ENCODE measurements around the gene CAVIN1. TPM values are rescaled to one million over a fixed set of nuclear protein-coding genes. Genes with fewer than 3 reads are reported as not detected.
"Not testable (repeated sequence)": the region's sequence is repeated elsewhere in the genome, so short reads cannot be mapped to it uniquely, and the experiment has no call there.

CAVIN1 gene
- total RNA-seq, 2 experiments from 2014 or later: 1.7 to 2.0 TPM

DNA sequence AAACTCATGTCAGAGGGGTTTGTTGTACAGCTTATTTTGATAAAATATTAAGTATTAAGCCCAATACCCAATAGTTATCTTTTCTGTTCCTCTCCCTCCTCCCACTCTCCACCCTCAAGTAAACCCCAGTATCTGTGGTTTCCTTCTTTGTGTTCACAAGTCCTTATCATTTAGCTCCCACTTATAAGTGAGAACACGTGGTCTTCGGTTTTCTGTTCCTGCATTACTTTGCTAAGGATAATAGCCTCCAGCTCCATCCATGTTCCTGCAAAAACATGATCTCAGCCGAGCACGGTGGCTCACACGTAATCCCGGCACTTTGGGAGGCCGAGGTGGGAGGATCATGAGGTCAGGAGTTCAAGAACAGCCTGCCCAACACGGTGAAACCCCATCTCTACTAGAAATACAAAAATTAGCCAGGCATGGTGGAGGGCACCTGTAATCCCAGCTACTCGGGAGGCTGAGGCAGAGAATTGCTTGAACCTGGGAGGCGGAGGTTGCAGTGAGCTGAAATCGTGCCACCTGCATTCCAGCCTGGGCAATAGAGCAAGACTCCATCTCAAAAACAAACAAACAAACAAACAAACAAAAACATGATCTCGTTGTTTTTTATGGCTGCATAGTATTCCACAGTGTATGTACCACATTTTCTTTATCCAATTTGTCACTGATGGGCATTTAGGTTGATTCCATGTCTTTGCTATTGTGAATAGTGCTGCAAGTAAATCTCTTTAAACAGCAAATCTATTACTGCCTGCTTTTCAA, 54.1 kb downstream of the CAVIN1 start:
- H3K9me3 Mint-ChIP-seq (ENCODE audit: insufficient read depth); H3K4me3 Mint-ChIP-seq; ATAC-seq; H3K27me3 Mint-ChIP-seq (ENCODE audit: low read depth); DNase-seq: not testable (repeated sequence)
- H3K27ac Mint-ChIP-seq: peak overlapping the region; percentile 46
- POLR2A ChIA-PET: interaction anchor here (0.8 kb wide), 1 partner anchor 10 kb away, joined by 3 read pairs; no protein-coding TSS in a partner anchor
- peaks cover 35% of the 10 kb centered on the region for H3K36me3 Mint-ChIP-seq (ENCODE audit: low read depth)
- H3K4me1 Mint-ChIP-seq (ENCODE audit: low read depth): peaks cover 51% of the 10 kb centered on the region
- CTCF ChIA-PET: interaction anchor here (1.1 kb wide), 1 partner anchor 32 kb away, joined by 3 read pairs; no protein-coding TSS in a partner anchor

GRCh38 chr17:42368310-42368709, 54.7 kb downstream of the CAVIN1 start:
- H3K27ac Mint-ChIP-seq; H3K9me3 Mint-ChIP-seq (ENCODE audit: insufficient read depth); ATAC-seq; H3K4me3 Mint-ChIP-seq; DNase-seq; H3K27me3 Mint-ChIP-seq (ENCODE audit: low read depth); CTCF ChIA-PET: not testable (repeated sequence)
- POLR2A ChIA-PET: interaction anchor here (0.8 kb wide), 1 partner anchor 11 kb away, joined by 3 read pairs; no protein-coding TSS in a partner anchor
- Mint-ChIP-seq H3K36me3 (ENCODE audit: low read depth) (peaks cover 36% of the 10 kb centered on the region), H3K4me1 (ENCODE audit: low read depth) (peaks cover 57% of the 10 kb centered on the region)

DNA sequence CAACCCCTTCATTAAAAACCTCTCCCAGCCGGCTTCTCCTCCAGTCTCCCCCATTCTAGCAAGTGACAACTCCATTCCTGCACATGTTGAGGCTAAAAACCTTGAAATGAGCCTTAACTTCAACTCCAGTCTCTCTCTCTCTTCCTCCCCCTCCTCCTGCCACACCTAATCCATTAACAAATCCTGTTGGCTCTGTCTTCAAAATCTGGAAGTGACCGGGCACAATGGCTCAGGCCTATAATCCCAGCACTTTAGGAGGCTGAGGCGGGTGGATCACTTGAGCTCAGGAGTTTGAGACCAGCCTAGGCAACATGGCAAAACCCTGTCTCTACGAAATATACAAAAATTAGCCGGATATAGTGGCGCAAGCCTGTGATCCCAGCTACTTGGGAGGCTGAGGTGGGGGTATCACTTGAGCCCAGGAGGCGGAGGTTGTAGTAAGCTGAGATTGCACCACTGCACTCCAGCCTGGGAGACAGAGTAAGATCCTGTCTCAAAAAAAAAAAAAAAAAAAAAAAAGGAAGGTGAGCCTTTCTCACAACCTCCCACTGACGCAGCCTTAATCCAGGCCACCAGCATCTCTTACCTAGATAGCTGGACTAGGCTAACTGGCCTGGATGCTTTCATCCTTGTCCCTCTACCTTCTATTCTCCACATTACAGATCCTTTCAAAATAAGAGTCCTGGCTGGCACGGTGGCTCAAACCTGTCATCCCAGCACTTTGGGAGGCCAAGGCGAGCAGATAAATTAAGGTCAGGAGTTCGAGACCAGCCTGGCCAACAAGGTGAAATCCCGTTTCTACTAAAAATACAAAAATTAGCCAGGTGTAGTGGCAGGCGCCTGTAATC, 56.7 kb downstream of the CAVIN1 start:
- POLR2A ChIA-PET: interaction anchor here (0.7 to 0.8 kb wide), 2 partner anchors 12 to 90 kb away, joined by 3 to 4 read pairs; partner anchors contain the start of gene STAT5B
- H3K36me3 Mint-ChIP-seq (ENCODE audit: low read depth): peaks cover 35% of the 10 kb centered on the region
- peaks cover 73% of the 10 kb centered on the region for H3K4me1 Mint-ChIP-seq (ENCODE audit: low read depth)
- CTCF ChIA-PET: interaction anchor here (1.6 kb wide), 1 partner anchor 43 kb away, joined by 4 read pairs; no protein-coding TSS in a partner anchor
- not testable (repeated sequence) for H3K4me3 Mint-ChIP-seq; H3K9me3 Mint-ChIP-seq (ENCODE audit: insufficient read depth); H3K27ac Mint-ChIP-seq; DNase-seq; H3K27me3 Mint-ChIP-seq (ENCODE audit: low read depth); ATAC-seq

DNA sequence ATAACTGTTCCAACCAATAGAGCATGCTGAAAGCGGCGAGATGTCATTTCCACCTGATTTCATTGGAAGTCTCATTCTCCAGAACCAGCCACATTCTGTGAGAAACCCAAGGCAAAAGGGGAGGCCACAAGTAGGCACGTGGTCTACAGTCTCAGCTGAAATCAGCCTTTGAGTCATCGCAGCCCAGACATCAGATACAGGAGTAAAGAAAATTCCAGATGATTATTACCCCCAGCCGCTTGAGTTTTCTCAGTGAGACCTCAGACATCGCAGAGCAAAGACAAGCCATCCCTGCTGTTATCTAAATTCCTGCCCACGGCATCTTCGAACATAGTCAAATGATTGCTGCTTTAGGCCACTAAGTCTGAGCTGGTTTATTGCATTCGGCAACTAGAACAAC, 57.9 kb downstream of the CAVIN1 start:
- Mint-ChIP-seq H3K4me3 (no peak overlapping the region), H3K27me3 (ENCODE audit: low read depth) (no peaks in the 10 kb centered on the region), H3K9me3 (ENCODE audit: insufficient read depth) (no peaks in the 10 kb centered on the region), H3K4me1 (ENCODE audit: low read depth) (peaks cover 70% of the 10 kb centered on the region), H3K36me3 (ENCODE audit: low read depth) (peaks cover 32% of the 10 kb centered on the region), H3K27ac (no peak overlapping the region)
- CTCF ChIA-PET: interaction anchor here (1.3 to 2.1 kb wide), 2 partner anchors 38 to 43 kb away, joined by 5 to 8 read pairs; no protein-coding TSS in a partner anchor
- POLR2A ChIA-PET: no interaction called here
- peak; percentile 28 for ATAC-seq
- DNase-seq: peak; percentile 29

- DNase-seq: no peak
- no peak for ATAC-seq
- no peaks in the 10 kb centered on the region for H3K9me3 Mint-ChIP-seq (ENCODE audit: insufficient read depth)
- POLR2A ChIA-PET: no interaction called here
- peak overlapping the region; percentile 31 for H3K27ac Mint-ChIP-seq
- peaks cover 32% of the 10 kb centered on the region for H3K36me3 Mint-ChIP-seq (ENCODE audit: low read depth)
- no peak overlapping the region for H3K4me3 Mint-ChIP-seq
- peaks cover 71% of the 10 kb centered on the region for H3K4me1 Mint-ChIP-seq (ENCODE audit: low read depth)
- no peaks in the 10 kb centered on the region for H3K27me3 Mint-ChIP-seq (ENCODE audit: low read depth)
- CTCF ChIA-PET: interaction anchor here (2.1 kb wide), 1 partner anchor 42 kb away, joined by 8 read pairs; no protein-coding TSS in a partner anchor
These were observed 59.1 kb downstream of the CAVIN1 start for GRCh38 chr17:42363767-42364585.

- H3K4me1 Mint-ChIP-seq (ENCODE audit: low read depth): peaks cover 73% of the 10 kb centered on the region
- ChIA-PET POLR2A (interaction anchor here (0.7 kb wide), 1 partner anchor 25 kb away, joined by 3 read pairs; the partner anchor contains the start of gene STAT3), CTCF (interaction anchor here (1.4 kb wide), 1 partner anchor 25 kb away, joined by 8 read pairs; the partner anchor contains the start of gene STAT3)
- H3K9me3 Mint-ChIP-seq (ENCODE audit: insufficient read depth): no peaks in the 10 kb centered on the region
- no peaks in the 10 kb centered on the region for H3K27me3 Mint-ChIP-seq (ENCODE audit: low read depth)
- DNase-seq (no peak), ATAC-seq (no peak)
- no peak overlapping the region for H3K4me3 Mint-ChIP-seq
- no peak overlapping the region for H3K27ac Mint-ChIP-seq
- peaks cover 34% of the 10 kb centered on the region for H3K36me3 Mint-ChIP-seq (ENCODE audit: low read depth)
These were observed 59.8 kb downstream of the CAVIN1 start for GRCh38 chr17:42363231-42363630.

GRCh38 chr17:42362245-42362961, 60.7 kb downstream of the CAVIN1 start:
- H3K27me3 Mint-ChIP-seq (ENCODE audit: low read depth): no peaks in the 10 kb centered on the region
- H3K4me1 Mint-ChIP-seq (ENCODE audit: low read depth): peaks cover 72% of the 10 kb centered on the region
- POLR2A ChIA-PET: interaction anchor here (0.7 to 1.3 kb wide), 5 partner anchors 17 to 27 kb away, joined by 3 to 4 read pairs (median 3); partner anchors contain the start of gene STAT3
- H3K9me3 Mint-ChIP-seq (ENCODE audit: insufficient read depth): no peaks in the 10 kb centered on the region
- DNase-seq: no peak
- H3K4me3 Mint-ChIP-seq: no peak overlapping the region
- H3K27ac Mint-ChIP-seq: peak overlapping the region; percentile 73
- peak; percentile 5 for ATAC-seq
- peaks cover 34% of the 10 kb centered on the region for H3K36me3 Mint-ChIP-seq (ENCODE audit: low read depth)
- CTCF ChIA-PET: interaction anchor here (0.7 to 2.9 kb wide), 12 partner anchors 20 to 215 kb away, joined by 3 to 9 read pairs (median 4); partner anchors contain the start of genes PSMC3IP and STAT3

- Mint-ChIP-seq H3K36me3 (ENCODE audit: low read depth) (peaks cover 36% of the 10 kb centered on the region), H3K27ac (peak overlapping the region; percentile 73), H3K27me3 (ENCODE audit: low read depth) (no peaks in the 10 kb centered on the region), H3K9me3 (ENCODE audit: insufficient read depth) (no peaks in the 10 kb centered on the region), H3K4me3 (no peak overlapping the region), H3K4me1 (ENCODE audit: low read depth) (peaks cover 70% of the 10 kb centered on the region)
- DNase-seq (peak; percentile 52), ATAC-seq (peak; percentile 71)
- POLR2A ChIA-PET: interaction anchor here (0.8 to 1.3 kb wide), 6 partner anchors 17 to 36 kb away, joined by 3 to 4 read pairs (median 4); partner anchors contain the start of gene STAT3
- CTCF ChIA-PET: interaction anchor here (0.7 to 2.9 kb wide), 12 partner anchors 20 to 216 kb away, joined by 3 to 9 read pairs (median 4); partner anchors contain the start of genes PSMC3IP and STAT3
These were observed 61.3 kb downstream of the CAVIN1 start for GRCh38 chr17:42361781-42362186.

DNA sequence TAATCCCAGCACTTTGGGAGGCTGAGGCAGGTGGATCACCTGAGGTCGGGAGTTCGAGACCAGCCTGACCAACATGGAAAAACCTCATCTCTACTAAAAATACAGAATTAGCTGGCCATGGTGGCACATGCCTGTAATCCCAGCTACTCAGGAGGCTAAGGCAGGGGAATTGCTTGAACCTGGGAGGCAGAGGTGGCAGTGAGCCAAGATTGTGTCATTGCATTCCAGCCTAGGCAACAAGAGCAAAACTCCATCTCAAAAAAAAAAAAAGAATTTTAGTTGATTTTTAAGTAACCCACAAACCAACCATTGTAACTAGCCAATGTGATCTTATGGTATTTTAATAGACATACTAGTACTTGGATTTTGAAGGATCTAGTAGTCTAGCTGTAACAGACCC, 62.7 kb downstream of the CAVIN1 start:
- ChIA-PET CTCF (interaction anchor here (1.3 to 2.9 kb wide), 4 partner anchors 15 to 46 kb away, joined by 5 to 9 read pairs (median 5); no protein-coding TSS in a partner anchor), POLR2A (interaction anchor here (2.7 kb wide), 1 partner anchor 29 kb away, joined by 9 read pairs; the partner anchor contains the start of gene STAT3)
- H3K4me1 Mint-ChIP-seq (ENCODE audit: low read depth): peaks cover 67% of the 10 kb centered on the region
- not testable (repeated sequence) for H3K27me3 Mint-ChIP-seq (ENCODE audit: low read depth); H3K27ac Mint-ChIP-seq; ATAC-seq; H3K9me3 Mint-ChIP-seq (ENCODE audit: insufficient read depth); DNase-seq; H3K4me3 Mint-ChIP-seq
- H3K36me3 Mint-ChIP-seq (ENCODE audit: low read depth): peaks cover 36% of the 10 kb centered on the region

GRCh38 chr17:42359133-42359532, 63.9 kb downstream of the CAVIN1 start:
- DNase-seq (no peak), ATAC-seq (no peak)
- Mint-ChIP-seq H3K9me3 (ENCODE audit: insufficient read depth) (no peaks in the 10 kb centered on the region), H3K27me3 (ENCODE audit: low read depth) (no peaks in the 10 kb centered on the region), H3K36me3 (ENCODE audit: low read depth) (peaks cover 27% of the 10 kb centered on the region), H3K4me1 (ENCODE audit: low read depth) (peaks cover 60% of the 10 kb centered on the region), H3K4me3 (no peak overlapping the region), H3K27ac (no peak overlapping the region)
- ChIA-PET CTCF (interaction anchor here (0.9 to 2.6 kb wide), 9 partner anchors 13 to 177 kb away, joined by 3 to 12 read pairs (median 4); partner anchors contain the start of gene NAGLU), POLR2A (interaction anchor here (1.2 to 2.7 kb wide), 2 partner anchors 13 to 30 kb away, joined by 5 to 9 read pairs; partner anchors contain the start of gene STAT3)

All from activated CD8-positive, alpha-beta T cell treated with anti-CD3 and anti-CD28 coated beads, Interleukin-2, amount 10 ng/mL, durations not matched to agents 7 days and 5 days (primary cell).